Measurements from ENCODE around the gene KIF17.

The KIF17 gene

DNA sequence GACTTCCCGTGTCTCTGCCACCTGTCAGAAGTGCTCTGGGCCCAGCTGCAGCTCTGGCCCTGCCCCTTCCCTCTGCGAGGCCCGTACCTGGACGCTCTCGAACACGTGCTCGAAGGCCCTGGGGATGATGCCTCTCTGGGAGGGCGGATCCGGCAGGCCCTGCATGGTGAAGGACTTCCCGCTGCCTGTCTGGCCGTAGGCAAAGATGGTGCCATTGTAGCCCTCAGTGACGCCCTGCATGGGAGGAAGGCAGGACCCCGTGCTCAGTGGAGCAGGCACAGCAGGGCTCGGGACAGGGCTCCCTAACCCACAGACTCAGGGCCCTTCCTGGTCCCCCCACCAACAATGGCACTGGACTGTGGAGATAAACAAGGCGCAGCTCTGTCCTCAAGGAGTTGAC, 2.4 kb downstream of the KIF17 start:
- Histone ChIP-seq H3K9me3 (ENCODE audit: severe bottlenecking) (no peaks in the 10 kb centered on the region), H3K27me3 (ENCODE audit: insufficient read depth, poor library complexity, severe bottlenecking) (no peaks in the 10 kb centered on the region), H3K4me1 (ENCODE audit: insufficient read depth, poor library complexity, severe bottlenecking) (no peaks in the 10 kb centered on the region), H3K27ac (ENCODE audit: poor library complexity, severe bottlenecking) (no peak overlapping the region), H3K4me3 (ENCODE audit: severe bottlenecking) (no peak overlapping the region), H3K36me3 (ENCODE audit: low read depth) (no peaks in the 10 kb centered on the region)
- TF ChIP-seq, protein P1, sequence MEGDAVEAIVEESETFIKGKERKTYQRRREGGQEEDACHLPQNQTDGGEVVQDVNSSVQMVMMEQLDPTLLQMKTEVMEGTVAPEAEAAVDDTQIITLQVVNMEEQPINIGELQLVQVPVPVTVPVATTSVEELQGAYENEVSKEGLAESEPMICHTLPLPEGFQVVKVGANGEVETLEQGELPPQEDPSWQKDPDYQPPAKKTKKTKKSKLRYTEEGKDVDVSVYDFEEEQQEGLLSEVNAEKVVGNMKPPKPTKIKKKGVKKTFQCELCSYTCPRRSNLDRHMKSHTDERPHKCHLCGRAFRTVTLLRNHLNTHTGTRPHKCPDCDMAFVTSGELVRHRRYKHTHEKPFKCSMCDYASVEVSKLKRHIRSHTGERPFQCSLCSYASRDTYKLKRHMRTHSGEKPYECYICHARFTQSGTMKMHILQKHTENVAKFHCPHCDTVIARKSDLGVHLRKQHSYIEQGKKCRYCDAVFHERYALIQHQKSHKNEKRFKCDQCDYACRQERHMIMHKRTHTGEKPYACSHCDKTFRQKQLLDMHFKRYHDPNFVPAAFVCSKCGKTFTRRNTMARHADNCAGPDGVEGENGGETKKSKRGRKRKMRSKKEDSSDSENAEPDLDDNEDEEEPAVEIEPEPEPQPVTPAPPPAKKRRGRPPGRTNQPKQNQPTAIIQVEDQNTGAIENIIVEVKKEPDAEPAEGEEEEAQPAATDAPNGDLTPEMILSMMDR (IDR thresholded peaks at IDR 0.05; ENCODE audit: poor library complexity, severe bottlenecking): no peak
- ATAC-seq (ENCODE audit: low read depth) (no peak), DNase-seq (ENCODE audit: low spot score) (no peak)

DNA sequence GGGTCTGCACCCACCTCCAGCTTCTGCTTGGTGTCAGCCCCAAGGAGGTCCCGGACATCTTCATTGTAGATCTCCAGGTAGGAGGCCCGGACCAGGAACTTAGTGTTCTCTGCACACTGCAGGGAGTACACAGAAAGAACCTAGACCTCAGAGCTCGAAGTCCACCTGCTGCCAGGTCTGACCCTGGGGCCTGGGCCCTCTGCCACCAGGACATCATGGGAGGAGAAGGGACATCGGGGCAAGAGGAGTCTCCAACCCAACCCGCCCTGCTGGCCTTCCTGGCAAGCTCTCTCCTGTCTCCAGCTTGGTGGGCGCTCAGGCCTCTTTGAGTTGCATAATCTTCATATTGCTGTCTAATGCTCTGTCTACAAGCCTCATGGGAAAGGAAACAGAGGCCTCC, 4.4 kb downstream of the KIF17 start:
- no peaks in the 10 kb centered on the region for H3K27me3 ChIP-seq (ENCODE audit: insufficient read depth, poor library complexity, severe bottlenecking)
- H3K36me3 ChIP-seq (ENCODE audit: low read depth): no peaks in the 10 kb centered on the region
- no peak for ATAC-seq (ENCODE audit: low read depth)
- no peaks in the 10 kb centered on the region for H3K4me1 ChIP-seq (ENCODE audit: insufficient read depth, poor library complexity, severe bottlenecking)
- no peak overlapping the region for H3K27ac ChIP-seq (ENCODE audit: poor library complexity, severe bottlenecking)
- TF ChIP-seq, protein P1 (IDR thresholded peaks at IDR 0.05; ENCODE audit: poor library complexity, severe bottlenecking): no peak
- no peak overlapping the region for H3K4me3 ChIP-seq (ENCODE audit: severe bottlenecking)
- no peaks in the 10 kb centered on the region for H3K9me3 ChIP-seq (ENCODE audit: severe bottlenecking)
- DNase-seq (ENCODE audit: low spot score): no peak

DNA sequence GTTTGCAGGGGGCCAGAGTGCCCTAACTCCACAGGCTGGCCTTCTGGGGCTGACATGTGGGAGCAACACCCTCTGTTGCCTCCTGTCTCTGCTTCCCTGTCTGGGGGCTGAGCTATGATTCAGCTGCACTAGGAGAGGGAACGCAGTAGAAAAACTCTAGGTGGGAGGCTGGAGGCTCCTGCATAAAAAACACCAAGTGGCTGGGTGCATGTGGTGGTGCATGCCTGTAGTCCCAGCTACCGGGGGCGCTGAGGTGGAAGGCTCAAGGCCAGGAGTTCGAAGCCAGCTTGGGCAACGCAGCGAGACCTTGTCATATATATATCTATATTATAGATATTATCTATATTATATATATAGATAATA, 5.6 kb downstream of the KIF17 start:
- Histone ChIP-seq H3K4me1 (ENCODE audit: insufficient read depth, poor library complexity, severe bottlenecking) (no peaks in the 10 kb centered on the region), H3K27me3 (ENCODE audit: insufficient read depth, poor library complexity, severe bottlenecking) (no peaks in the 10 kb centered on the region), H3K4me3 (ENCODE audit: severe bottlenecking) (no peak overlapping the region), H3K36me3 (ENCODE audit: low read depth) (no peaks in the 10 kb centered on the region), H3K9me3 (ENCODE audit: severe bottlenecking) (no peaks in the 10 kb centered on the region), H3K27ac (ENCODE audit: poor library complexity, severe bottlenecking) (no peak overlapping the region)
- TF ChIP-seq, protein P1 (IDR thresholded peaks at IDR 0.05; ENCODE audit: poor library complexity, severe bottlenecking): no peak
- no peak for DNase-seq (ENCODE audit: low spot score)
- ATAC-seq (ENCODE audit: low read depth): no peak

DNA sequence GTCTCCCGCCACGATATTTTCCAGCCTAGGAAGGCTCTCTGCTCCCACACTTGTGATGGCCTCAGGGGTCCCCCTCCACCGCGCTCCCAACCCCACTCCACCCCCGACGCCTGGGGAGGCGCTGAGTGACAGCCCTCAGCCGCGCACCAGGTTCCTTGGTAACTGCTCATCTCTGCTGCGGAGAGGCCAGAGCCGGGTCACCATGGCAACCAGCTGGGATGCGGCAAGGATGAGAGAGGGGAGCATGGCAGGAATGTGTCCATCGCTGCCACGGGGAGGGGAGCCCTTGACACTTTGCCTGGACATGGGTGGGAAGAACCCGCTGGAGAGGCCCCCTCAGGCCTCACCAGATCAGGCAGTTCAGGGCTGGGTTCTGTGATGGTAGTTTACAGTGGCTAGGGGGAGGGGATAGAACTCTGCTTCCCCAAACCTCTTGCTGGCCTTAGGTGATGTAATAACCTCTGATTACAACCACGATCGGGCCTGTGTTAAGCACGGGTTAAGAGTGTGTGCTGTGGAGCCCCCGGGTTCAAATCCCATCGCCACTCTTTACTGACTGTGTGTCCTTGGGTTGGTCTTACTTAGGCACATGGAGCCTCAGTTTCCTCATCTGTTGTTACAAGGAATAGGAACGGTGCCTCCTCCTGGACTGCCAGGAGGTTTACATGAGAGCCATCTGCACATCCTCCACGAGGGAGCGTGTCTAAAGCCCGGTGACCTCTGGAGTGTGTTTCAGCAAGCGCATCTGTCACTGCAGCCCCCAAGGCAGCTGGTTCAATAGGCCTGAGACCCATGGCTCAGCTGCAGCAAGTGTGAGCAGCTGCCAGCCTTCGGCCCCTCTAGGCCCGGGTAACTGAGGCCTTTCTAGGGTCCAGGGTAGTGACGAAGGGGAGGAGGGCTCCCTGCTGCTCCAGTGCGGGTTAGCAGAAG, 6.3 kb downstream of the KIF17 start:
- no peak overlapping the region for H3K27ac ChIP-seq (ENCODE audit: poor library complexity, severe bottlenecking)
- DNase-seq (ENCODE audit: low spot score) (no peak), ATAC-seq (ENCODE audit: low read depth) (no peak)
- H3K36me3 ChIP-seq (ENCODE audit: low read depth): no peaks in the 10 kb centered on the region
- H3K4me1 ChIP-seq (ENCODE audit: insufficient read depth, poor library complexity, severe bottlenecking): no peaks in the 10 kb centered on the region
- H3K27me3 ChIP-seq (ENCODE audit: insufficient read depth, poor library complexity, severe bottlenecking): no peaks in the 10 kb centered on the region
- TF ChIP-seq, protein P1 (IDR thresholded peaks at IDR 0.05; ENCODE audit: poor library complexity, severe bottlenecking): no peak
- H3K4me3 ChIP-seq (ENCODE audit: severe bottlenecking): no peak overlapping the region
- H3K9me3 ChIP-seq (ENCODE audit: severe bottlenecking): no peaks in the 10 kb centered on the region
